Measurements from ENCODE around the gene MAPKAP1.

MAPKAP1 gene

DNA sequence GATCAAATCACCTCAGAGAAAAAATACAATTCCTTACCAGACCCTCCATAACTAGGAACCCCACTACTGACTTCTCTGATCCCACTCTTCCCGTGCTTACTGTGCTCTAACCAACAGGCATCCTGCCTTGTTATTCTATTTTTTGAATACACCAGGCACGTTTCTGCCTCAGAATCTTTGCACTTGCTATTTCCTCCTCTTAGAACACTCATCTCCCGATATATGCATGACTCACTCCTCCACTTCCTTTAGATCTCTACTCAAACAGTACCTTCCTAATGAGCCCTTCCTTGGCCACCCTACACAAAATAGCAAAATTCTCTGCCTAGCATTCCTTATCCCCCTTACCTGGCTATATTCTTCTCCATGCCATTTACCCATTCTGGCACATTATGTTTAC is 43.9 kb downstream of the MAPKAP1 start:
- no peak overlapping the region for H3K18ac ChIP-seq (ENCODE audit: low read length)
- H3K9ac ChIP-seq (ENCODE audit: low read length), result no peak overlapping the region
- no peak overlapping the region for H3K23ac ChIP-seq (ENCODE audit: low read length)
- H2BK120ac ChIP-seq (ENCODE audit: insufficient read depth, low read length, poor library complexity), result no peak overlapping the region
- no peak overlapping the region for H2BK12ac ChIP-seq (ENCODE audit: low read length)
- no CpG with 5 or more reads among the region's 3 CpGs for WGBS (ENCODE audit: extremely low coverage, insufficient coverage, insufficient read length)
- no peak overlapping the region for H3K4me3 ChIP-seq (ENCODE audit: low read depth, low read length)
- no peaks in the 10 kb centered on the region for H3K36me3 ChIP-seq (ENCODE audit: control insufficient read depth in 1 of 2, insufficient read depth in 2 of 2, low read length in 2 of 2)
- H3K4ac ChIP-seq (ENCODE audit: low read depth, low read length), result no peak overlapping the region
- no peak for DNase-seq
- H3K9me3 ChIP-seq (ENCODE audit: insufficient read depth, low read depth, low read length), result no peaks in the 10 kb centered on the region
- H3K4me2 ChIP-seq (ENCODE audit: low read length), result no peak overlapping the region
- no peak overlapping the region for H4K8ac ChIP-seq (ENCODE audit: low read depth, low read length)
- no peak overlapping the region for H3K14ac ChIP-seq (ENCODE audit: low read length)
- no peak overlapping the region for H2BK5ac ChIP-seq (ENCODE audit: low read depth, low read length, poor library complexity)
- H2AFZ ChIP-seq (ENCODE audit: insufficient read depth, low read length, poor library complexity), result no peak overlapping the region
- no peaks in the 10 kb centered on the region for H3K27me3 ChIP-seq (ENCODE audit: insufficient read depth, low read length)
- no peaks in the 10 kb centered on the region for H3K79me2 ChIP-seq (ENCODE audit: control insufficient read depth, insufficient read depth, low read length, poor library complexity)
- no peaks in the 10 kb centered on the region for H3K79me1 ChIP-seq (ENCODE audit: low read length)
- no peaks in the 10 kb centered on the region for H3K4me1 ChIP-seq (ENCODE audit: control insufficient read depth in 1 of 2, insufficient read depth in 2 of 2, low read length in 2 of 2)
- no peak overlapping the region for H2AK5ac ChIP-seq (ENCODE audit: low read length)
- no peak overlapping the region for H4K12ac ChIP-seq (ENCODE audit: low read depth, low read length)
- no peak overlapping the region for H4K91ac ChIP-seq (ENCODE audit: low read depth, low read length)
- no peak overlapping the region for H3K27ac ChIP-seq (ENCODE audit: low read depth, low read length)

DNA sequence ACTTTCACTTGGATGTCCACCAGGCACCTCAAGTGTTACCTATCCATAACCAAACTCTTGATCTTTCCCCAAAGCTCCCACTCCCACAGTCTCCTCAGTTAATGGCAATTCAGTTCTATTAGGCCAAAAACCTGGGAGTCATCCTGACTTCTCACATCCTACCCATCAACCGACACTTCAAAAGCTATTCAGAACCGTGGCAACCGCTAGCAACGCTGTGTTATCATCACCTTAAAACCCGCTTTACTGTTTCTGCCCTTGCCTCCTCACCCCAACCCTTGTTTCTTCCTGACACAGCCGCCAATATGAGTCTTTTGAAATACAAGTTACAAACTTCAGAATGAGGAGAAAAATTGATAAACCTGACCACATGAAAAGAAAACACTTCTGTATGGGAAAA is 46.5 kb downstream of the MAPKAP1 start:
- H4K91ac ChIP-seq (ENCODE audit: low read depth, low read length), result no peak overlapping the region
- H2AK5ac ChIP-seq (ENCODE audit: low read length), result no peak overlapping the region
- H4K12ac ChIP-seq (ENCODE audit: low read depth, low read length), result no peak overlapping the region
- no peak overlapping the region for H2BK12ac ChIP-seq (ENCODE audit: low read length)
- no peak overlapping the region for H2BK120ac ChIP-seq (ENCODE audit: insufficient read depth, low read length, poor library complexity)
- H3K27ac ChIP-seq (ENCODE audit: low read depth, low read length), result no peak overlapping the region
- no peak overlapping the region for H4K8ac ChIP-seq (ENCODE audit: low read depth, low read length)
- no peak overlapping the region for H3K4me3 ChIP-seq (ENCODE audit: low read depth, low read length)
- H3K79me2 ChIP-seq (ENCODE audit: control insufficient read depth, insufficient read depth, low read length, poor library complexity), result no peaks in the 10 kb centered on the region
- WGBS (ENCODE audit: extremely low coverage, insufficient coverage, insufficient read length), result no CpG with 5 or more reads among the region's 6 CpGs
- no peak overlapping the region for H3K18ac ChIP-seq (ENCODE audit: low read length)
- H3K9me3 ChIP-seq (ENCODE audit: insufficient read depth, low read depth, low read length), result no peaks in the 10 kb centered on the region
- H3K4ac ChIP-seq (ENCODE audit: low read depth, low read length), result no peak overlapping the region
- no peaks in the 10 kb centered on the region for H3K36me3 ChIP-seq (ENCODE audit: control insufficient read depth in 1 of 2, insufficient read depth in 2 of 2, low read length in 2 of 2)
- peaks cover 0 to 5% of the 10 kb centered on the region in 2 experiments for H3K4me1 ChIP-seq (ENCODE audit: control insufficient read depth in 1 of 2, insufficient read depth in 2 of 2, low read length in 2 of 2)
- no peak overlapping the region for H3K9ac ChIP-seq (ENCODE audit: low read length)
- no peak overlapping the region for H3K4me2 ChIP-seq (ENCODE audit: low read length)
- no peak overlapping the region for H2BK5ac ChIP-seq (ENCODE audit: low read depth, low read length, poor library complexity)
- no peaks in the 10 kb centered on the region for H3K79me1 ChIP-seq (ENCODE audit: low read length)
- no peaks in the 10 kb centered on the region for H3K27me3 ChIP-seq (ENCODE audit: insufficient read depth, low read length)
- no peak overlapping the region for H3K23ac ChIP-seq (ENCODE audit: low read length)
- H3K14ac ChIP-seq (ENCODE audit: low read length), result no peak overlapping the region
- no peak for DNase-seq
- no peak overlapping the region for H2AFZ ChIP-seq (ENCODE audit: insufficient read depth, low read length, poor library complexity)

DNA sequence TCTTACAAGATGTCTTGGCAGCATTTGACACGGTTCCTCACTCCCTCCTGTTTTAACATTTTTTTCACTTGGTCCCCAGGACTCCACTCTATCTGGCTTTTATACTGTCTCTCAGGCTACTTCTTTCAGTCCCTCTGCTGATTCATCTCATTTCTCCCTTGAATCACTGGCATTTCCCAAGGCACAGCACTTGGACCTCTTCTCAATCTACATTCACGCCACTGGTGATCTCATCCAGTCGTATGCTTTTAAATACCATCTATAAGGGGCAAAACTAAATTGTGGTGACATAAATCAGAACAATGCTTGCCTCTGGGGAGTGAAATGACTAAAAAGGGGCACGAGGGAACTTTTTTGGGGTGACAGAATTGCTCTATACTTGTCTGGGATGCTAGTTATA is 47.1 kb downstream of the MAPKAP1 start:
- Histone ChIP-seq H3K27me3 (ENCODE audit: insufficient read depth, low read length) (no peaks in the 10 kb centered on the region), H2AK5ac (ENCODE audit: low read length) (no peak overlapping the region), H3K14ac (ENCODE audit: low read length) (no peak overlapping the region), H3K4ac (ENCODE audit: low read depth, low read length) (no peak overlapping the region), H3K9me3 (ENCODE audit: insufficient read depth, low read depth, low read length) (no peaks in the 10 kb centered on the region), H4K91ac (ENCODE audit: low read depth, low read length) (no peak overlapping the region), H2BK5ac (ENCODE audit: low read depth, low read length, poor library complexity) (no peak overlapping the region), H4K8ac (ENCODE audit: low read depth, low read length) (no peak overlapping the region), H4K12ac (ENCODE audit: low read depth, low read length) (no peak overlapping the region), H3K18ac (ENCODE audit: low read length) (no peak overlapping the region), H3K27ac (ENCODE audit: low read depth, low read length) (no peak overlapping the region), H3K23ac (ENCODE audit: low read length) (no peak overlapping the region), H3K9ac (ENCODE audit: low read length) (no peak overlapping the region), H3K4me2 (ENCODE audit: low read length) (no peak overlapping the region), H3K79me1 (ENCODE audit: low read length) (no peaks in the 10 kb centered on the region), H2BK120ac (ENCODE audit: insufficient read depth, low read length, poor library complexity) (no peak overlapping the region), H3K4me1 (ENCODE audit: control insufficient read depth in 1 of 2, insufficient read depth in 2 of 2, low read length in 2 of 2) (peaks cover 0 to 5% of the 10 kb centered on the region in 2 experiments), H3K36me3 (ENCODE audit: control insufficient read depth in 1 of 2, insufficient read depth in 2 of 2, low read length in 2 of 2) (no peaks in the 10 kb centered on the region), H2BK12ac (ENCODE audit: low read length) (no peak overlapping the region), H3K4me3 (ENCODE audit: low read depth, low read length) (no peak overlapping the region), H2AFZ (ENCODE audit: insufficient read depth, low read length, poor library complexity) (no peak overlapping the region), H3K79me2 (ENCODE audit: control insufficient read depth, insufficient read depth, low read length, poor library complexity) (no peaks in the 10 kb centered on the region)
- DNase-seq, result peak in 1 of 2 donors; percentile 21
- WGBS (ENCODE audit: extremely low coverage, insufficient coverage, insufficient read length), result no CpG with 5 or more reads among the region's 4 CpGs

DNA sequence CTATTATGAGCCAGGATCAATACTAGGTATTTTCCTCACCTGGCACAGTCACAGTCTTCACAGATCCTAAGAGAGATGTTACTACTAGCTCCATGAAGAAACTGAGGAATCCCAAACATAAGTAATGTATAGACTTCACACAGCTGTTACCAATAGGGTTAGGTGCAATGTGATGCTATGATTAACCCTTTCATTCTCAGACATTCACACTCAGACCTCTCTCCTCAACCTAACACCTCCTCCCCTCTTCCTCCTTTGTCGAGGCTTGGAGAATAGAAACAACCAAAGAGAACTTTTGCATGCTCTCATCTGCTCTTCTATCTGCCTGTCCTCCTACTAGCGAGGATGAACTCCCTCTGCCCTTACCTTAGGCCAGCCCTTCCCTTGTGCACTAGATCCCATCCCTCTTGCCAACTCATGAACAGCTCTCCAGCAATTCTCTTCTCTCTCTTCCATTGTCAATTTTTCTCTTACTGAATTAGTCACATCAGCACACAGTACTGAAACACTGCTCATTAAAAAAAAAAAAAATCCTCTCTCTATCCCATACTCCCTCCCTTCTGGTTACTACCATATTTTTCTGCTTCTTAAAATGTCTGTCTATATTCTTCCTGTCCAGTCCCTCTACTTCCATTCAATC is 47.7 kb downstream of the MAPKAP1 start:
- WGBS (ENCODE audit: extremely low coverage, insufficient coverage, insufficient read length), result no CpG with 5 or more reads among the region's 2 CpGs
- Histone ChIP-seq H2BK12ac (ENCODE audit: low read length) (no peak overlapping the region), H3K4ac (ENCODE audit: low read depth, low read length) (no peak overlapping the region), H3K79me2 (ENCODE audit: control insufficient read depth, insufficient read depth, low read length, poor library complexity) (no peaks in the 10 kb centered on the region), H4K8ac (ENCODE audit: low read depth, low read length) (no peak overlapping the region), H3K36me3 (ENCODE audit: control insufficient read depth in 1 of 2, insufficient read depth in 2 of 2, low read length in 2 of 2) (no peaks in the 10 kb centered on the region), H3K9me3 (ENCODE audit: insufficient read depth, low read depth, low read length) (no peaks in the 10 kb centered on the region), H4K12ac (ENCODE audit: low read depth, low read length) (no peak overlapping the region), H2AFZ (ENCODE audit: insufficient read depth, low read length, poor library complexity) (no peak overlapping the region), H3K9ac (ENCODE audit: low read length) (no peak overlapping the region), H3K27me3 (ENCODE audit: insufficient read depth, low read length) (no peaks in the 10 kb centered on the region), H2BK120ac (ENCODE audit: insufficient read depth, low read length, poor library complexity) (no peak overlapping the region), H4K91ac (ENCODE audit: low read depth, low read length) (no peak overlapping the region), H3K18ac (ENCODE audit: low read length) (no peak overlapping the region), H3K4me2 (ENCODE audit: low read length) (no peak overlapping the region), H2BK5ac (ENCODE audit: low read depth, low read length, poor library complexity) (no peak overlapping the region), H3K79me1 (ENCODE audit: low read length) (no peaks in the 10 kb centered on the region), H3K23ac (ENCODE audit: low read length) (no peak overlapping the region), H3K4me1 (ENCODE audit: control insufficient read depth in 1 of 2, insufficient read depth in 2 of 2, low read length in 2 of 2) (peaks cover 0 to 5% of the 10 kb centered on the region in 2 experiments), H3K14ac (ENCODE audit: low read length) (no peak overlapping the region), H2AK5ac (ENCODE audit: low read length) (no peak overlapping the region), H3K27ac (ENCODE audit: low read depth, low read length) (no peak overlapping the region), H3K4me3 (ENCODE audit: low read depth, low read length) (no peak overlapping the region)
- no peak for DNase-seq

Measured in trophoblast cell (in vitro differentiated cells and primary cell).